ENCODE measurements around the gene PFKP.

Gene PFKP

GRCh38 chr10:3116508-3117100, 49.3 kb downstream of the PFKP start:
- no peak for DNase-seq (ENCODE audit: low read depth)

GRCh38 chr10:3117486-3117885, 50.1 kb downstream of the PFKP start:
- DNase-seq (ENCODE audit: low read depth): no peak

- DNase-seq (ENCODE audit: low read depth): no peak
Measured at GRCh38 chr10:3118641-3119091, 51.3 kb downstream of the PFKP start.

DNA sequence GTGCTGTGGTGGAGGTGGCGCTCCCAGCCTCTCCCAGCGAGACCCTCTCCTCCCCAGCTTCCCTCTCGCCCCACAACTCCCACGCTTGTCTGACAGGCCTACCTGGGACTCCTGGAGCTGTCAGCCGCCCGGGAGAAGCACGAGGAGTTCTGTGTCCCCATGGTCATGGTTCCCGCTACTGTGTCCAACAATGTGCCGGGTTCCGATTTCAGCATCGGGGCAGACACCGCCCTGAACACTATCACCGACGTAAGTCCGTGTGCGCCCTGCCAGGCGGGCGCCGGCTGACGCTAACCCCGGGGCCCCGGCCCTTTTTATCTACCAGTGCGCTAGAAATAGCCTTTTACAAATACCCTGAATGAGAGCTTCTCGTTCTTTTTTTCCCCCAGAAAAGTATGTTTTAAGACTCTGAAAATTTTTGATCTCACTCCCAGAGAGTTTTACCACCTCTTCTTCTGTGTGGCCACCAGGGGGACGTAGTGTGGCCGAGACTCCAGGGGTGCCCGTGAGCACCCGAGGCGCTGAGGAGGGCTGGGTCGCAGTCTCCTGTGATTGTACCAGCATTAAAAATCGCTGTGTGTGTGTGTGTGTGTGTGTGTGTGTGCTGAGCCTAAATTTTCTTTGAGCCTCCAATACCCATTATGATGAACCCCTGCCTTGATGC, 52.6 kb downstream of the PFKP start:
- DNase-seq (ENCODE audit: low read depth): no peak

DNA sequence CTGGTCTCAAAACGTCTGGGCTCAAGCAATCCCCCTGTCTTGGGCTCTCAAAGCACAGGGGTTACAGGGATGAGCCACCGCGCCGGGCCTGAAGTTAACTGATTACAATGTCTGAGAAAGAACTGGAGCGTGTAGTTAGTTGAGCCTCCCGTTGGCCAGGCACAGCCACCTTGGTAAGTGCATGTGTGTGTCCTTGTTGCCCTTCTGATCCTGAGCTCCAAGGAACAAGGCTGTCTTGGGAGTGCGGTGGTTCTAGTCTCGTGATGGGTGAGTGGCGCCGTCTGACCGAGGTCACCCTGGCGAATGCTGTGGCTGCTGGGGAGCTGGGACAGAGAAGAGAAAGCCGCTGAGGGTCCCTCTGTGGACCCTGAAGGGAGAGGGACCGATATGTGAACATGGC, 54.7 kb downstream of the PFKP start:
- no peak for DNase-seq (ENCODE audit: low read depth)

GRCh38 chr10:3122486-3123205, 55.3 kb downstream of the PFKP start:
- DNase-seq (ENCODE audit: low read depth): no peak

DNA sequence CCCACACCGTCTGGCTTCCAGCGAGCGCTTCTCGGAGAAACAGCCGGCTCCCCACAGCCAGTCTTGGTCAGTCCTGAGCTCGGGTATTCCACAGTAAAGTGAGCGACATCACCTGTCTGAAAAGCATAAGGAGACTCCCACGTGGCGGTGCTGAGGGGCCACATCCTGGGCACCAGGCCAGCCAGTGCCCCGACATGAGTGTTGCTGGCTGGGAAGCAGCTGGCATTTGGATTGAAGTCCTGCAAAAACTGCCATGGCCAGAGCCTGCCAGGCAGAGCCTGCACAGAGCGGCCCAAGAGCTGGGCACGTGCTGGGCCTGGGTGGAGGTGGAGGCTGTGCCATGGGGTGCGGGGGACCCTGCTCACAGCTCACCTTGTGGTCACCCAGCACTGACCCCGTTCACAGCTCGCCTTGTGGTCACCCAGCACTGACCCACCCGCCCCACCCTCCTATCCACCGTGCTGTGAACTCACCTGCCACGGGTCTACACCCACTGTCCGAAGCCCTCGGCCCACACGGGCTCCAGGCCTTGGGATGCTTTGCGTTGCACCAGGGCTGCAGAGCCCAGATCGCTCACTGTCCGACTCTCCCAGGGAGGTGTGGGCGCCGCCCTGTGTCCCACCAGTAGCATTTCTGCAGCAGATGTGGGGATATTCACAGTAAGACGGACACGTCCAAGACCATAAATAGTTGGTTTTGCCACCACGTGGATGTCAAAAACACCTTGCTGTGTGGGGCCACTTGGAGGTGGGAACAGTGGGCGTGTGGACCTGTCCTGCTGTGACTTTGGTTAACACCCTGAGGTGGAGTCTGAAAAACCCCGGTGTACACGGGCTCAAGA, 56.4 kb downstream of the PFKP start:
- no peak for DNase-seq (ENCODE audit: low read depth)

DNA sequence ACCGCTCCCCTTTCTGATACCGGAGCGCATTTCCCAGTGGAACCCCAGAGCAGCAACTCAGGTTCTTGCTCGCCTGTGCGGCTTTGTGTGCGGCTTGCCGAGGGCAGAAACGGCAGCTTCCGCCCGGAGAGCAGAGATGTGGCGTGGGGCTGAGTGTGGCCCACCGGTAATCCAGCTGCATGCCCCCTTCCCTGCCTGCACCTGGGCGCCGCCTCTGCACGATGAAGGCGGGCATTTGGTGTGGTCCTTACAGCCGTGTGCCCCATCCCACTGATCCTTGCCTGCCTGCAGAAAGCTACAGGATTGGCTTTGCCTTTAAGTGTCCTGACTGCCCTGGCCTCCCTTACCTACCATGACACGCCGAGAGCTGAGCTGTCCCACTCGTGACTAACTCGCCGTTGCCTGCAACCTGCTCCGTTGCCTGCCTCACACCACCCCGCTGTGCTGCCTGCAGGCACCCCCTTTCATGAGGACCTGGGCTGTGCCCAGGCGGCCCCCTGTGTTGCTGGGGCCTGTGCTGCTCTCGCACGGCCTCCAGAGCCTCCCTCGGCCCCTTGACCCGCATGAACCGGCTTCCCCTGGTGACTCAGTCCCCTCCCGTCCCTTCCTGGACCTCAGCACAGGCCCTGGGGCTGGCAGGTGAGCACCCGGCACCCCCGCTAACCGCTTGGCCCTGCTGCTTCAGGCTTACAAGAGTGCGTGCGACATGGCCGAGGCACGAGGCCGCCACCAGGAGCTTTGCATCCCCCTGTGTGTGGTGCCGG, 57.2 kb downstream of the PFKP start:
- DNase-seq (ENCODE audit: low read depth): no peak

DNA sequence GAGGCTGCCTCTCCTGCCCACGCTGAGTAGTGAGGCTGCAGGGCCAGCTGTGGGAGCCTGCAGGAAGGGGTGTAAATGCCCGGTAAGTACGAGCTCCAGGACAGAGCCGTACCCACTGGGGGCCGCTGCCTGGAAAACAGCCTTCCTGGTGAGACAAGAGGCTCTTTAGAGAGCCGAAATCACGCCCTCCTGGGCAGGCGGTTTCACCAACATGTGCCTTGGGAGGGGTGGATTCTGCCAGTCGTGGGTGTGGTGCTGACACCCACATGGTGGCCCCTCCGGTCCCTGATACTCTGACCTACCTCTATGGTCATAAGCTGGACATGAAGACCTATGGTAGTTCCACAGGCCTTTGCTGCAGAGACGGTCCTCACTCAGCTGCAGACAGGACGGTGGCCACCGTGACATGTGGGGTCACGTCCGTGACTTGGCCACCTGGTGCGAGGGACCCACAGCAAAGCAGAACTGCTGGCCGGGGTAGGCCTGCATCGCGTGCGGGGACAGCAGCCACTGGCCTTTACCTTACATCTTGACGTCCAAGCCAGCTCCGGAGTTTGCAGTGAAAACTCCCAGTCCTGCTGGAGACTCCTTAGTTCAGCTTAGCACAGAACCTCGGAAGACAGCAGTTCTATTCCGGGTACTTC, 58.3 kb downstream of the PFKP start:
- DNase-seq (ENCODE audit: low read depth): no peak

DNA sequence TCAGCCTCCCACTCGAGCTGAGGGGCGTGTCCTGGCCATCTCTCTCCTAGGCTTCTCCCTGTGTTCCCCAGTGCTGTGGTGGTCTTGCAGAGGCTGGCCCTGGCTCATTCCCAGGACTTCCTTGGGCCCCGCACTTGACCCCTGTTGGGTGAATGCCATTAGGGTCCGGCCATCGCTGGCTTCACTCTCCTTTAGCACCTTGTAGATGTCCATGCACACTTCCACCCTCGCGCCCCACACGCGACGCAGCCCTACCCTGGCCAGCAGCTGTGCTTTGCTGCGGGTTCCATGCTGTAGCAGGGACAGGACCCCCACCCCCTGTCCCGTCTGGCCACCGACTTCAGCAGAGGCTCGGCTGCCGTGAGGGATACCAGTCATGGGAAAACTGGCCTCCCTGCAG, 58.9 kb downstream of the PFKP start:
- no peak for DNase-seq (ENCODE audit: low read depth)

- DNase-seq (ENCODE audit: low read depth): no peak
Measured at GRCh38 chr10:3126741-3127346, 59.5 kb downstream of the PFKP start.

GRCh38 chr10:3127921-3128320, 60.6 kb downstream of the PFKP start:
- no peak for DNase-seq (ENCODE audit: low read depth)

GRCh38 chr10:3128379-3129130, 61.2 kb downstream of the PFKP start:
- no peak for DNase-seq (ENCODE audit: low read depth)

DNA sequence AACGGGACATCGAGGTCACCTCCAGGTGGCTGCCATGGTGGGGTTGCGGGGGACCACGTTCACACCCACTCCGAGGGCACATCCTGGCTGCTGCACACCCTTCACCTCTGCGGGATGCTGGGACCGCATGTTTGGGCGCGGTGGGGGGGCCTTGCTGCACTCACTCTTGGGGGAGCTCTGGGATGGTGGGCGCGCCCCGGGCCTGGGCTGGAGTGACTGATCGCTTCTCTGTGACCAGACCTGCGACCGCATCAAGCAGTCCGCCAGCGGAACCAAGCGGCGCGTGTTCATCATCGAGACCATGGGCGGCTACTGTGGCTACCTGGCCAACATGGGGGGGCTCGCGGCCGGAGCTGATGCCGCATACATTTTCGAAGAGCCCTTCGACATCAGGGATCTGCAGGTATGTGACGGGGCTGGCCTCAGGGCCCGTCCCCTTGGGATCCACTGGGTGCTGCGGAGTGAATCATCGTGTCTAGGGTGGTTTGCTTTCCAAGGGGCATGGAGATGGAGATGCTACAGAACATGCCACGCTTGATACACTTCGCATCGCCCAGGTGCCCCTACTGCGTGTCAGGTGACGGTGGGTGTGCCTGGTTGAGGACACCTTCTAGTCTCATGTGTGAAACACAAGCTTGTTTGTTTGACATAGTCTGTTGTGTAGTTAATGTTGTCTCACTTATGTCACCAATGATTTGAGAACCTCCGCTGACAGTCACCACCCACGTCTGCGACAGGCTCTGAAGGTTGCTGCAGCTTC, 62.4 kb downstream of the PFKP start:
- no peak for DNase-seq (ENCODE audit: low read depth)

GRCh38 chr10:3131098-3131497, 63.8 kb downstream of the PFKP start:
- no peak for DNase-seq (ENCODE audit: low read depth)

- no peak for DNase-seq (ENCODE audit: low read depth)
Measured at GRCh38 chr10:3132036-3133025, 65.0 kb downstream of the PFKP start.

GRCh38 chr10:3133948-3134347, 66.6 kb downstream of the PFKP start:
- DNase-seq (ENCODE audit: low read depth): no peak

GRCh38 chr10:3135006-3135405, 67.7 kb downstream of the PFKP start:
- no peak for DNase-seq (ENCODE audit: low read depth)

All from CMK (cell line).